NCI-H146 treated with DMSO at 0.1 percent for 48 hours (cell line): ENCODE results near the gene TRMT61A.
"Not testable (repeated sequence)": the region's sequence is repeated elsewhere in the genome, so short reads cannot be mapped to it uniquely, and the experiment has no call there.

Source experiments
- DNase-seq: peaks from one replicate; lab custom pipeline; 2025; ENCODE audit not compliant: unreplicated experiment; lab: John Stamatoyannopoulos, UW

Gene TRMT61A

DNA sequence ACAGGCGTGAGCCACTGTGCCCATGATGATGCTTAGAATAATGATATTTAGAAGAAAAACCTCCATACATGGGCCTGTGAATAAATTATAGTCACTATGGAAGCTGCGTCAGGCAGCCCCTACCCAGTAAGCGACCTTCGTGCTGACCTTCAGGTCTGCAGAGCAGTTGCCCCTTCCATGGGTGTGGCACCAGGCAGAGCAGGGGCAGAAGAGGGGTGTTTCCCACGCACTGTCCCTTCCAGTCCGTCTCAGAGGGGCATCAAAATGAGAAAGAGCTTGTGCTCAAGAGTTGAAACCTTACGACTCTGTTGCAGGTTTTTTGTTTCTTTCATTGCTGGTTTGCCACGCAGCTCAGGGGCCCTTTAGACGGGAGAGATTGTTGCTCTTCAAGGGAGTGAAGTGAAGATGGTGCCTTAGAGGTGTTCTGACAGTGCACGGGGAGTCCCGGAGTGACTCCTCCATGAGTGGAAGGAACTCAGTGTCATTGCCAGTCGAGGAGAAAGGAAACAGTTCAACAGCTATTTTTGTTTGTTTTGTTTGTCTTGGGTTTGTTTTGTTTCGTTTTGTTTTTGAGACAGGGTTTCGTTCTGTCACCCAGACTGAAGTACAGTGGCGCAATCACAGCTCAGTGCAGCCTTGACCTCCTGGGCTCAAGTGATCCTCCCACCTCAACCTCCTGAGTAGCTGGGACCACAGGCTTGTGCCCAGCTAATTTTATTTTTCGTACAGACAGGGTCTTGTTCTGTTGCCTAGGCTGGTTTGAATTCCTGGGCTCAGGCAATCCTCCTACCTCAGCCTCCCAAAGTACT, 20.3 kb upstream of the TRMT61A start:
- DNase-seq = no peak

DNA sequence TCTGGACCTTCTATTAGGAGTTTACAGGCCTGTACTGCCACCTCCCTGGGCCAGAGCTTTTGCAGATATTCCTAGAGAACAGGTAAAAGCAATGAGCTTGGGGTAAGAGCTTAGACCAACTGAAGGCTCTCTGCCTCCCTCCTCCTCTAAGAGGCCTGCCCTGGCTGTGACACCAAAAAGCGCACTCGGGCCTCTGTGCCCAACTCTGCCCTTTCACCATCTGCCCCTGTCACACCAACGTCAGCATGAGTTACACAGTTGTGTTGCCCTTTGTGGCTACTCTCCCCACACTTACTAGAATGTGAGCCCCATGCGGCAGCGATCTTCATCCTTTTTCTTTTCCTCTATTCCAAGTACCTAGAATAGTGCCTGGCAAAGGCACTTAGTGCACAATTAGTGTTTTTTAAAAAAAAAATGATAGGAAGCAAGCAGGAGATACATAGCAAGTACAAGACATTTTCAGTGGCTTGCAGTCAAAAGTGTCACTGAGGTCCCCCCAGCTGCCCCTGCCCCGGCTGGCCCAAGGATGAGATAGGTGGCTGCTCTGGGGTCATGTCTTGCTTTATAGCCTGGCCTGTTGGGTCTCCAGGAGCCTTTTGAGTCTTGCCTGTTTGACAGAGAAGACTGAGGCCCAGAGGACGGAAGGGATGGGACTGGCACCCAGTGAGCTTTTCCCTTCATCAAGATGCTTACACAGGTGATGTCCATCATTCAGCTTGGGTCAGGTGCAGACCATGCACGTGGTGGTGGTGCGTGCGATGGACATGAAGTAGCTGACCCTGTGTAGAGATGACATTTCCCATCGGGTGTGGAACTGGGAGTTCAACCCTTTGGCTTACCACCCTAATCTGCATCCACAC, 18.9 kb upstream of the TRMT61A start:
- DNase-seq = no peak

DNA sequence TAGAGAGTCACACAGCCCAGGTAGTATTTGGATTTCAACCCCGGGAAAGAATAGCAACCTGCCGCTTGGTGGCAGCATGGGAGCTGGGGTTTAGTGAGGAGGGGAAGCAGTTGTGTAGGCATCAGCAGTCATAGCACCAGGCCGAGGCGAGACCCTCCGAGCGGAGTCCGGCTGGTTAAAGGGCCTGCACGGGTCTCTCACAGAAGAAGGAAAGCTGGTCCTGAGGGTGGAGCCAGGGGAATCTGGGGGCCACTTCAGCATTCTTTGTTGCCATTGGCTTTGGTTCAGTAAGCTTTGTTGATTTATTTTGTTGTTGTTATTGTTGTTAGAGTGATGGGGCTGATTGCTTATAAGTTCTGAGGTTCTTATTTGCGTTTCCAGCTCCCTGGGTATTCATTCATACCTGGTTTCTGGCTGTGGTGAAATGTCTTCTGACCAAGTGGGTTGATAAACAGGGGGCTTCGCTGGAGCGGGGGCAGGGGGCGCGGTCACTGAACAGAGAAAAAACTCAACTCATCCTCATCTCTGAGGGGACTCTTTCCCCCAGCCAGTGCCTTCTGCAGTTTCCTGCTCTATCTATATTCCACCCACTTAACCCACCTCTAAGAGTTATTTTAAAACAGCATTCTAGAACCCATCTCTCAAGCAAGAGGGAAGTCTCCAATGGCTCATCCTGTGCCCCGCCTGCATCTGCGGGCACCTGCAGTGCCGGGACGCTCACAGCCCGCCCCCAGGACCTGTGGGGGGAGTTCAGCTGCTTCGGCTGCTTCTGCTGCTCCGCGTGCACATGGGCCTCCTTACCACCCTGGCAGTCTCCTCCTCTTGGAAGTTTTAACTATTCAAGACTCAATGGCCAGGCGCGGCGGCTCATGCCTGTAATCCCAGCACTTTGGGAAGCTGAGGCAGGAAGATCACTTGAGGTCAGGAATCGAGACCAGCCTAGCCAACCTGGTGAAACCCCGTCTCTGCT, 18.0 kb upstream of the TRMT61A start:
- DNase-seq = no peak

DNA sequence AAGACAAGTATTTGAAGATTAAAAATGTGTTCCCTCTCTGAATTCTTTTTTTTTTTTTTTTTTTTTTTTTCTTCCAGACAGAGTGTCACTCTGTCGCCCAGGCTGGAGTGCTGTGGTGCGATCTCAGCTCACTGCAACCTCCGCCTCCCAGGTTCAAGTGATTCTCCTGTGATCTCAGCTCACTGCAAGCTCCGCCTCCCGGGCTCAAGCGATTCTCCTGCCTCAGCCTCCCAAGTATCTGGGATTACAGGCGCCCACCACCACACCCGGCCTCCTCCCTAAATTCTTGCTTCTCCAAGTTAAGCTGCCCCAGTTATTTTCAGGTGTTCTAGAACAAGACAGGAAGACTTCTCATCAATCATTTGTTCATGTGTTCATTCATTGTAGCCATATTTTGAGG, 16.8 kb upstream of the TRMT61A start:
- not testable (repeated sequence) for DNase-seq

DNA sequence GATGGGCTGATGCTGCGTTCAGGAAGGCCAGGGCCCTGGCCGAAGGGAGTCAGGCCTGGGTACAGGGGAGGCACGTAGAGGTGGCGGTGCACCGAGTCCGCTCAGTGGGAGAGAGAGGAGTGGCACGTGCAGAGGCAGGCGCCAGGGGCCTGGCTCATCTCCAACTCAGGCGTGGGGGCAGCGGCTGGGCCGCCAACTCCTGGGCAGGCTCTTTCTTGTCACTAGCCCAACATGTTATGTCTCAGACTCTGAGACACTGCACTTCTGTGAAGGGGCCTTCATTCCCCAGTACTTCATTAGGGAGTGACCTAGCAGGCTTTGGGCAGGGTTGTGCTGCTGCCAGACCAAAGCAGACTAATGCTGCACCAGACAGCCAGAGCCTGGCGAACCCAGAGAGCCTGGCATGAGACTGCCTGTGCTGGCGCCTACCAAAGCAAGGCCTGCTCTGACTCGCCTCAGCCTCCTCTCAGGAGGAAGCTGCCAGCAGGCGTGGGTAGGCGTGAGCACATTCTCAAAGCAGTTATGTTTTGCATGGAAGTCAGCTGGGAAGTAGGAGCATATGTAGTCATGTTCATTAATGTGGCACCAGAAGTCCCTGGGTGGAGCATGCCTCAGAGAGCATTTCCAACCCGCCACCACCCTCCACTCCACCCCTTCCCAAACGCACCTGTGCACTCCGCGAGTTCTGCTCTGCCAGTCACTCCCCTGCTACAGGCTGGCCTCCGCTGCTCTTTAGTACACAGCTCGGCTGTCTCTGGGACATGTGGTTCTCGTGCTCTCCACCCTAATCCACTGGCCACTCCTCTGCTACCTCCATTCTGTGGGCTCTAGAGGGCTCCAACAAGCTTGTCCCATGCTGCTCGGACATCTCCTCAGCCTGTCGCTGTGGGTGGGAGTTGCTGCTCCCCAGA, 16.0 kb upstream of the TRMT61A start:
- DNase-seq = no peak

DNA sequence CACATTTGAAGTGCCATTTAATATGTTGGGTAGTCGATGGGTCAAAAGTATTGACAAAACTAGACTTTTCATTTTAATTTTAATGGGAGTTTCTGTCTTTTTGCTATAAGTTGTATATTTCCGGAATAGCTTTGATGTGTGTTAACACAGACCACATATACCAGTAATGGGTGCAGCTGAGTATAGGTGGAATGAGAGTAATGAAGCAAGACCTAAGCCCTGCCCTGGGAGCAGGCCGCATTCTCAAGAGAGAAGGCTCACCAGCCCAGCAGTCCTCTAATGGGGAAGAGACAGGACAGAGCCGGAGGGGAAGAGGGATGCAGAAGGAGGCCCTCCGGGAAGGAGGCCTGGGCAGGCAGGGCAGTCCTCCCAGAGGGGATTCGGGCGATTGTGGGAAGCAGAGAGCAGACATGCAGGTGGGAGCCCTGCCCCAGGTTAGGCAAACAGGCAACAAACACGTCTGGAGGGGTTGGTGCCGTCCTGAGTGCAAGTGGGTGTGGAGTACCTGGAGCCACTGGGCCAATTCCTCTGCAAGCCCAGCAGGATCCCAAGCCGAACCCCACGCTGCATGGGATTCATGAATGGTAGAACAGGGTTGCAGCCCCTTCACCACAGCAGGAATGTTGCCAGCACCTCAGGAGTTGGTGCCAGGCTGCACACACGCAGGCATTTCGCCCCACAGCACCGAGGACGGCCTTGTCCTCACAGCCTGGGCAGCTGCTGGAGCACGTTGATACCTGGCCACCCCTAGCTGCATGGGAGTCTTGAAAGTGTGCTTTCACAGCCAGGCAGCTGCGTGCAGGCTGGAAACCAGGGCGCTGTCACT, 14.2 kb upstream of the TRMT61A start:
- no peak for DNase-seq

DNA sequence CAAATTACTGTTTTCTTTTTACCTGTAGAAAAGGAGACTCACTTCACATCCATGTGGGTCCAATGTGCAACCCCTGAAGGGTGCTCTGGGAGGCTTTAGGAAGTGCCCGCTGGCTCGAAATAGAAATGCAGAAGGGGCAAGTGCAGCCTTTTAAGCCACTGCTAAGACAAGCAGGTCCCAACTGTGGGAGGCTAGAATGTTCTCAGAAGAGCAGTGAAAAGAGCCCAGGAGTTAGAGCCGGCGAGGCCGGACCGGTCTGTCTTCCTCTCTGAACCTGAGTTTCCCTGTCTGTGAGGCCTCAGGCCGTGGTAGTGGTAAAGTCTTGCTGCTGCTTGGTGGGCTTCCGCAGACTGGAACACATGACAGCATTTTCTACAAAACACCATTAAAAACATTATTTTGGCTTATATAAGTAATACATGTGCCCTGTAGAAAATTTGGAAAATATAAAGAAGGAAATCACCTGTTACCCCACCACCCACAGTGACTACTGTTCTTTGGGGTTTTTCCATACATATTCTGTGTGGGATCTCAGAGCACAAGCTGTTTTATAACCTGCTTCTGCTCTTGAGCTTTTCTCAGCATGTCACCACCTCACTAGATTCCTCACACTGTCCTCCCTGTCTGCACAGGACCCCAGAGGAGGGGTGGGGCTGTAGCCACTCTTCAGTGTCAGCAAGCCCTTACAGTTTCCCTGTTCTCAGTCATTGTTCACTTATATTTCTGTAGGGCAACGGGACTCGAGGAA, 12.4 kb upstream of the TRMT61A start:
- DNase-seq = no peak

DNA sequence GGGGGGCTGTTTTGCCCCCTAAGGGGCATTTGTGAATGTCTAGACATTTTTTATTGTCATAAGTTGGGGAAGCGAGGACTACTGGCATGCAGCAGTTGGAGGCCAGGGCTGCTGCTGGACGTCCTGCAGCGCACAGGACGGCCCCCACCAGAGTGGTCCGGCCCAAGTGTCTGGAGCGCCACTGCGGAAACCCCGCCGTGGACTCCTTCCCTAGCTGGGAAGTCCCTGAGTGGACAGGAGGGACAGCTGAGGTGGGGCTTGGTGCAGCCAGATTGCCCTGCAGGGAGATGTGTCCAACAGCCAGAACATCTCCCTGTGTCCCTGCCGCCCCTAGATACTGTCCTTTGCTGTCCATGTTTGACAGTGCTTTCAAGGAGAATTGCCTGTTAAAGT, 11.8 kb upstream of the TRMT61A start:
- no peak for DNase-seq

DNA sequence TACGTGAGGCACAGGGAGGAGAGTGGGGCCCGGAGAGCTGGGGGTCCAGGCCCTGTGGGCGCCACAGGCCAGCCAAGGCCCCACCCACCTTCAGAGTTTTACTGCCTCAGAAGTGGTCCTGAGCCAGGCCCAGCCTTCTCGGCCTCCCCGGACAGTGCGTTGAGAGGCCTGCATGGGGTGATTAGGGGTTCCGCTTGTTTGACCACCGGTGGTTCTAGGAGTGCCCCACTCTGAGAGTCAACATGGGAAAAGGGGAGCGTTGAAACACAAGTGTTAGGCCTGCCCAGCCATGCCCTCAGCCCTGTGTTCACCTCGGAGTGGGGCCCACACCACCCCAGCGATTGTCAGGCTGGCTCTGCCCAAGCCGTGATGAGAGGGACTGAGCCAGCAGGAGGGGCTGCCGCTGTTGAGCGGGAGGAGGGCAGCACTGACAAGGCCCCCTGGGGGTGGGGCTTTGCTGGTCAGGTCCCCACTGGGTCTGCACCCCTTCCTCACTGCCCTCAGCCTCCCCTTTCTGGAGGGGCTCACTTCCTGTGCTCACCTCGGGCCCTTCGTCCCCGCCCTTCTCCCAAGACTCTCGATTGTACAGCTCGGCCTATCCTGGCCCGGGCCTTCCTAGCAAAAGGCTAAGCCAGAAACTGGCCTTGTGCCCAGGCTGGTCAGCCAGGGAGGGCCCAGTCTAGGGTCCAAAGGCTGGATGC, 11.1 kb upstream of the TRMT61A start:
- no peak for DNase-seq

DNA sequence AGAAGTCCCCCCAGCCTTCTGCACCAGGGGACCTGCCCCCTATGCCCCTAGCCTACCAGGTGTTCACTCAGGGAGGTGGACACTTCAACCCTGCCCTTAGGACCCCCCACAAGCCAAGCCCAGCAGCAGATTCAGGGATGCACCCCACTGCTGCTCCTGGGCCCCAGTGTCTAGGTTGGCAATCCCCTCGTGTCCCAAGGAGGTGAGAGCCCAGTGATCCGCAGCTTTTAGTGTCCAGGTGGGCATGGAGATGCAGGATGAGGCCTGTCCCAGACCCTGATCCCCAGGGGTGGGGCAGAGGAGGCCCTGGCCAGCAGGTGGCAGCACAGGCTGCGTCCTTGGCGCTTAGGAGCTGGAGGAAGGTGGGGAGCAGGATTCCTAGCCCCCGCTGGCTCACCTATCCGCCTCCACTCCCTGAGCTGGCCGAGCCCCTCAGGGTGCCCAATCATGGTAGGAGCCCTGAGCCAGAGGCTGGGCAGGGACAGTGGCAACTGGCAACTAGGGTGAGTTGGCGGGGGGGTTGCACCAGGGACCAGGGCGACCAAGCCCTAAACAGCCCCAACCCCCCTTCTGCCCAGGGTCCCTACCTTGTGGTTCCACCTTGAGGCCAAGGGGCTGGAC, 10.5 kb upstream of the TRMT61A start:
- peak; percentile 26 for DNase-seq

DNA sequence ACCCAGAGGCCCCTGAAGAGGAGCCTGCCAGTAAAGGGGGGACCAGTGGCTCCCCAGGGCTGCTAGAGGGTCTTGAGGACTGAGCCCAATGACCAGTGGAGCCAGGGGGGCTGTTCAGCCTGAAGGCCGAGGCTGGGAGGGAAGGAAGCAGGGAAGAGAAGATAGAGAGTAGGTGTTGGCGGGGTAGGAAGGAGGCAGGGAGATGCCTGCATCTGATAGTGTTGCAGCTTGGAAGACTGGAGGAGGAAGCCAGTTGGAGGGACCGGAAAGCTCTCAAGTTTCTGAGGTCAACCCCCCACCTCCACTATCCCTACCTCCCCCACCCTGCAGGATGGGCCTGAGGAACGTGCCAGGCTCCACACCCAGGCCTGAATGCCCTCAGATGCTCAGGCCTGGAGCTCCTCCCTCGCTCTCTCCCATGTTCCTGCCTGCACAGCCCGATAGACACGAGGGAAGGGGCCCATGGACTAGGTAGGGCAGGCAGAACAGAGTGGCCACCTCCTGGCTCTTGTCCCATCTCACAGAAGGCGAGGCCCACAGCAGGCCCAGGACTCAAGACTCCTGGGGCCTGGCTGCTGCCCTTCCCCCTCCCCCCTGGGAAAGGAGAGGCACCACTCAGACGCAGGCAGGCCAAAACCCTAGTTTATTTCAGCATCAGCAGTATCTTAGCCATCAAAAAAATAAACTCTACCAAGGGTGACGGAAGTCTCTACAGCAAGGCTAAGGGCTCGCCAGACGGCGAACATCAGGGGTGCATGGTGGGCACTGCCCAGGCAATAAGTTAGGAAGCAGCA, 9.8 kb upstream of the TRMT61A start:
- DNase-seq = no peak

DNA sequence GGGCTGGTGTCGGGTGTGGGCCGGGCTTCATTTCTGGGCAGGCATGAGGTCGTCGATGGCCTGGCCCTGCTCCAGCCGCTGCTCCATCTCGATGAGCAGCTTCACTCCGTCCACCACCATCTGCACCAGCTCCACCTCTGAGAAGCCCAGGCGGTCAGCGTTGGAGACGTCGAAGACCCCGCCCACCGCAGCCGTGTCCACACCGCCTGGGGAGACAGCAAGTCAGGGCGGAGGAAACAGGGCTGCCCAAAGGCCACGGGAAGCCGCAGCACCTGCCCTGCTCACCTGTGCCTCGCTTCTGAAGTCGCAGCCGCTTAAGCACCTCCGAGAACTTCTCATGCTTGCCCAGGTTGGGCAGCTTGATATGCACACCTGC, 9.2 kb upstream of the TRMT61A start:
- no peak for DNase-seq

DNA sequence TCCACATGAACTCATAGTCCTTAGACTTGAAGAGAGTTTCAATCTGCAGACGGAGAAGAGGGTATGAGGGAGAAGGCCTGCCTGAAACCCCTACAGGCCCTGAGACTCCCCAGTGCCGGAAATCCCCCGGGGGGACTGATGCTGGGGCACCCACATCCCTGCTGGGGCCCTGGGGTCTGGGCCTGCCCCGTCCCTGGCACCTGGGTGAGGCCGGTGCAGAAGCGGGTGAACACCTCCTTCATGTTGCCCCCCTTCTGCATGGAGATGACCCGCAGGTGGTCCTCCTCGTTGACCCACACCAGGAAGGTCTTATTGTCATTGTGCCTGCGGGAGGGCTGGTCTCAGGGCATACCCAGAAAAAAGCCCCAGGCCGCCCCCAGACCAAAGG, 8.7 kb upstream of the TRMT61A start:
- no peak for DNase-seq

DNA sequence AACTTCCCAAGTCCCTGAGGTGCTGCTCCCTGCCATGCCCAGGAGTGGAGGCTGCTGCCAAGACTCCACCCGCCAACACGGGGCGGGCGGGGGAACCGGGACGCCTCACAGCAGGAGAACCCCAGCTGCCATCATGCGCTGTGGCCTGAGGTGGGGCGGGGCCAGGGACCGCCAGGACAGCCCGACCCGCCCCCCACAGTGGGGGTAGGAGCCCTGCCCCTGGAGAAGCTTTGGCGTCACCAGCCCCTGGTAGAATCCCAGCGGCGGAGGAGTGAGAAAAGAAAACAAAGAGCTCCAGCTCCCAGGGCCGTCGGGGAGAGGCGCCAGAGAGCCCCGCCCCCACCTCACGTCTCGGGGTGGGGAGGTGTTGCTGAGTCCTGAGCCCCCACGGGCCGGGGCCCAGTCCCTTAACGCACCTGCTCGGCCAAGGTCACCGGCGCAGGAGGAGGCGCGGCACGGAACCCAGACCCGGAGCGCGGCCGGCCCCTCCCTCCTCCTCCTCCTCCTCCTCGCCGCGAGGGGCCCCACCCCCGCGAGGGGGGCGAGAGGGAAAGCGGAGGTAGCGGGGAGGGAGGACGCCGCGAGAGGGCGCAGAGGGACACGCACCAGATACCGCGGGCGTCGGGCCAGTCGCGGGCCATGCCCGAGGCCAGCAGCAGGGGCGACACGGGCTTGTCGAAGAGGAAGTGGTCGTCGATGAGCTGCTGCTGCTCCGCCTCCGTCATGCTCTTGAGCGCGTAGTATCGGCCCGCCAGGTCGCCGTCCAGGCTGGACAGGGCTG, 8.1 kb upstream of the TRMT61A start:
- peak; percentile 24 for DNase-seq

DNA sequence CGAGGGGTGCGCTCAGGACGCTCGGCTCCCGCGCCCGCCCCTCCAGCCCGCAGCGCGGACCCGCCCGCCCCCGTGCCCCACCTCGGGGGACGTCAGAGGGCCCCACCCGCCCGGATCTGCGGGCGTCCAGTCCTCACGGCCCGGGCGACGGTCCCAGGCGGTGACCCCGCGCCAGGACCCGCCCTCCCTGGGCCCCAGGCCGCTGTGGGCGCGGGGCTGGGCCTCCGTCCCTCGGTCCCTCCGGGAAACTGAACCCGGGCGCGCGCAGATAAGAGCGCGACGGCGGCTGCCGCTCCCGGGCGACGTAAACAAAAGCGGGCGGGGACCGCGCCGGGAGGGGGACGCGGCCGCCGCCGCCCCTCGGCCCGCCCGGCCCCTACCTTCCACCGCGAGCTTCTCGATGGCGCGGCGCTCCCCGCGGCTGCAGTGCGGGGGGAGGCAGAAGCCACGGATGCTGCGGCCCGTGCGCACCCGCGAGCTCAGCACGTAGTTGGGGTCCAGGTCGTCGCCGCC, 7.5 kb upstream of the TRMT61A start:
- no peak for DNase-seq
